Measurements from ENCODE around the gene TPST1. TPM values are rescaled to one million over a fixed set of nuclear protein-coding genes. Genes with fewer than 3 reads are reported as not detected.
A peak's percentile ranks its signal among the peaks of the same experiment; 100 is the strongest.
"Not testable (repeated sequence)": the region's sequence is repeated elsewhere in the genome, so short reads cannot be mapped to it uniquely, and the experiment has no call there.

Gene TPST1
- total RNA-seq = 31.7 and 56.7 TPM in 2 replicates

DNA sequence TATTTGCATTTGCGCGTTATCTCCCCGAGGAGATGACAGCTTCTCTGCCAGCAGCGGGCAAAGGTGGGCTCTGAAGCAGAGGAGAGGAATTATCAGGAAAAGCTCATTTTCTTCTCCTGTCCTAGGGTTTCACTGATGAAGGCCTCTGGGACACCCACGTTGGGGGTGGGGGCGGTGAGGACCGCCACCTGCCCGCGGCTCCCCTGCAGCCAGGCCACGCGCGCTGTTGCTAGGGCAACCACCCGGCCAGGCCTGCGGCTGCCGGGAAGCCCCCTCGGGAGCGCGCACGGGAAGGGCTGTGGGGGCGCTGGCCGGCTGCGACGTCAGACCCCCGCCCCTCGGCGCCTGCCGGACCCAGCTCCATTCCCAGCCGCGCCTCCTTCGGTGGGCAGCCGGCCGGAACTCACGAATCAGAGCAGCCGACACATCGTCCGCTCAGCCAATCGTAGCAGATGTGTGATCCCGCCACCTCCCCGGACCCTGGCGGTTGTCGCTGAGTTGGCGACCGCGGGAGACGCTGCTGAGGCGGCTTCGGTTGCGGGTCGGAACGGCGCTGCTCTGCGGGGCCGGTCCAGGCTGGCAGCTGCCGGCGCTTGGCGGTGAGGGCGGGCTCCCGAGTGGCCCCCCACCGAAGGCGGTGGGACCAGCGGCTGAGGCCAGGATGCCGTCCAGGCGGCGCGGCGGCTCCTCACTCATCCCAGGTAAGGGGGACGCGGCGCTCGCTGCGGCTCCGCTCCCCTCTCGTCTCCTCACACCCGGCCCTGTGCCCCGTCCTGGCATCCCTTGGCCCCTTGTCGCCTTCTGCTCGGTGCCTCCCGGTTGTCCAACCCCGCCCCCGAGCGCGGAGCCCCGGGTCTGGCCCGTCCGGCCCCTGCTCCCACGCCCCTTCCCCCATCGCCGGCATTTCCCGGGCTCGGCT is at the start of gene TPST1:
TPST1 (plus strand) TSS at position 513 of the 919 bp plus-strand sequence. CDS start 35,092 bp downstream, outside the sequence.
- DNase-seq (ENCODE audit: low read depth, low spot score) = peak; percentile 65

DNA sequence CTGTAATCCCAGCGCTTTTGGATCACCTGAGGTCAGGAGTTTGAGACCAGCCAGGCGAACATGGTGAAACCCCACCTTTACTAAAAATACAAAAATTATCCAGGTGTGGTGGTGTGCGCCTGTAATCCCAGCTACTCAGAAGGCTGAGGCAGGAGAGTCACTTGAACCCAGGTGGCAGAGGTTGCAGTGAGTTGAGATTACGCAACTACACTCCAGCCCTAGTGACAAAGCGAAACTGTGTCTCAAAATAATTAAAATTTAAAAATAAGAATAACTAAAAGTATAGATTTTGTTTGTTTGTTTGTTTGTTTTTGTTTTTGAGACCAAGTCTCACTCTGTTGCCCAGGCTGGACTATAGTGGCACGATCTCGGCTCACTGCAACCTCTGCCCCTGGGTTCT is 49.1 kb upstream of the TPST1 start:
- DNase-seq (ENCODE audit: low read depth, low spot score) = not testable (repeated sequence)

DNA sequence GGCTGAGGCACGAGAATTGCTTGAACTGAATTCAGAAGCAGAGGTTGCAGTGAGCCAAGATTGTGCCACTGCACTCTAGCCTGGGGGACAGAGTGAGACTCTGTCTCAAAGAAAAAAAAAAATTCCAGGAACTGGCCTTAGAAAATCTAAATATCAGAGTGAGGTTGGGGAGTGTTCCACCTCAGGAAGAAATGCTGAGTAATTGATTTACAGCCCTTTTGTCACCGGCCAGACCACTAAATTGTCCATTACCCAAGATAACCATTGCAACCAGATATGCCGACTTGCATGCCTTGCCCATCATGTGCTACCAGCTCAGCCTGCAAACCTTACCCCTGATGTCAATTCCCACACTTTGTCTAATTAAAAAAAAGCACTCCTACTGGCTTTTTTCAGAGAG is 48.1 kb upstream of the TPST1 start:
- DNase-seq (ENCODE audit: low read depth, low spot score) = no peak

DNA sequence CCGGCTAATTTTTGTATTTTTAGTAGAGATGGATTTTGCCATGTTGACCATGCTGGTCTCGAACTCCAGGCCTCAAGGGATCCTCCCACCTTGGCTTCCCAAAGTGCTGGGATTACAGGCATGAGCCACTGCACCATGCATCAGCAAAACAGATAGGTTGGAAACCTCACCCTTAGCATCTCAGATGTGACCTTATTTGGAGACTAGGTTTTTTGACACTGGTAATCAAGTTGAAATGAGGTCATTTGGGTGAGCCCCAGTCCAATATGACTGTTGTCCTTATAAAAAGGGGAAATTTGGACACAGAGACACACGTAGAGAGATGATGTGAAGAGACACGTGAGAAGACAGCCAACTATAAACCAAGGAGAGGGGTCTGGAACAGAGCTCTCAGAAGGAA is 42.5 kb upstream of the TPST1 start:
- no peak for DNase-seq (ENCODE audit: low read depth, low spot score)

GRCh38 chr7:66163186-66163610 is 41.9 kb upstream of the TPST1 start:
- no peak for DNase-seq (ENCODE audit: low read depth, low spot score)

DNA sequence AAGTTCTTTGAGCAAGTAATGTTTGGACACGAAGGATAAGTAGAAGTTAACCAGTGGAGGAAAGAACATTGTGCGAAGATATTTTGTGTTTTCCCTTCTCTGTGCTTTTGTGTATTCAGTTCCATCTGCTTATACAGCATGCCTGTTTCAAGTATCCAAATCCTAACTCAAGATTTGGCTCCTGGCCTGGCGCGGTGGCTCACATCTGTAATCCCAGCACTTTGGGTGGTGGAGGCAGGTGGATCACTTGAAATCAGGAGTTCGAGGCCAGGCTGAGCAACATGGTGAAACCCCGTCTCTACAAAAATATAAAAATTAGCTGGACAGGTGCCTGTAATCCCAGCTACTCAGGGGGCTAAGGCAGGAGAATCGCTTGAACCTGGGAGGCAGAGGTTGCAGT is 40.8 kb upstream of the TPST1 start:
- no peak for DNase-seq (ENCODE audit: low read depth, low spot score)

DNA sequence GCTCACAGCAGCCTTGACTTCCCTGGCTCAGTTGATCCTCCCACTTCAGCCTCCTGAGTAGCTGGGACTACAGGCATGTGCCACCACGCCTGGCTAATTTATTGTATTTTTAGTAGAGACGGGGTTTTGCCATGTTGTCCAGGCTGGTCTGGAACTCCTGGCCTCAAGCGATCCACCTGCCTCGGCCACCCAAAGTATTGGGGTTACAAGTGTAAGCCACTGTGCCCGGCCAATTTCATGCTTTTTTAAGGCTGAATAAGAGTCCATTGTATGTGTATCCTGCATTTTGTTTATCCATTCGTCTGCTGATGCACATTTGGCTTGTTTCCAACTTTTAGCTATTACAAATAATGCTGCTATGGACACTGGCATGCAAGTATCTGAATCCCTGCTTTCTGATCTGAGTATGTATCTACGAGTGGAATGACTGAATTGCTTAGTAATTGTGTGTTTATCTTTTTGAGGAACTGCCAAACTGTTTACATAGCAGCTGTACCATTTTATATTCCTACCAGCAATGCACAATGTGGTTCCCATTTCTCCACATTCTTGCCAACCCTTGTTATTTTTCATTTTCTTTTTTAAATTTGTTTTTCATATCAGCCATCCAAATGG is 37.3 kb upstream of the TPST1 start:
- peak; percentile 57 for DNase-seq (ENCODE audit: low read depth, low spot score)

GRCh38 chr7:66169616-66170015 is 35.5 kb upstream of the TPST1 start:
- DNase-seq (ENCODE audit: low read depth, low spot score) = no peak

DNA sequence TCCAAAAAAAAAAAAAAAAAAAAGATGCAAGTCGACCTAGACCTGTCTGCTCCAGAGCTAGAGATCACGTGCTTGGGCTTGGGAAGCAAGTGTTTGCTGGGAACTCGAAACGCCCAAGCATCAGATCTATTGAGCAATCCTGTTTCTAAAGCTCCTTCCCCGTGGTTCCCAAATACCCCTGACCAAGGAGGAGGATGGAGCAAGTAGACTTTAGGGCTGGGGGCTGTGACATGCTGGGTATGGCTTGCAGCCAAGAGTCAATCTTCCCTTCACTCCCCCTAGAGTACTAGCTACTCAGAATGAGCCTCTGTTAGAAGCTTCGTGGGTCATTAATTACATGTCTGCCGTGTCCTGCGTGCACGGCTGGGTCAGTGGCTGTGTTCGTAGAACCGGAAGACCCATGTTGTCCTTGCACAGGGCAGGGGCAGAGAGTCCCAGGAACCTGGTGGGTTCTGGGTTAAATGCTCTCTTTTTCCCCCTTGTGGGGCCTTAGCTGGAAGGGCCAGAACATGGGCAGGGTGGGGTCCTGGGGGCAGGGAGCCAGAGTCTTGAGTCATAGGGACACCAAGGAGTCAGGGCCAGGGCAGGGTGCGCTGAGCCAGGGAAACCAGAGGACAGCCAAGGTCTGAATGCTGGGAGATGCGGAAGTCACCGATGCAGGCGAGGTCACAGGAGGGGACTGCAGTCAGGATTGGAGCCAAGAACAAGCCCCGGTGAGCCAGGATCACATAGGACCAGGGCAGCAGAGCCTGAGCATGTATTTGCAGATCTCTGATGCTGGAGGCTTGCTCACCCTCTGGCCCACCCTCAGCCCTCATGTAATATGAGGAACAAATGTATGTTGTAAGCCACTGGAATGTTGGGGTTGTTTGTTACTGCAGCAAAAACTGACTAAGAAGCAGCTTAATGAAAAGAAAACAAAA is 34.6 kb upstream of the TPST1 start:
- no peak for DNase-seq (ENCODE audit: low read depth, low spot score)

GRCh38 chr7:66172536-66173401 is 32.4 kb upstream of the TPST1 start:
- DNase-seq (ENCODE audit: low read depth, low spot score) = not testable (repeated sequence)

DNA sequence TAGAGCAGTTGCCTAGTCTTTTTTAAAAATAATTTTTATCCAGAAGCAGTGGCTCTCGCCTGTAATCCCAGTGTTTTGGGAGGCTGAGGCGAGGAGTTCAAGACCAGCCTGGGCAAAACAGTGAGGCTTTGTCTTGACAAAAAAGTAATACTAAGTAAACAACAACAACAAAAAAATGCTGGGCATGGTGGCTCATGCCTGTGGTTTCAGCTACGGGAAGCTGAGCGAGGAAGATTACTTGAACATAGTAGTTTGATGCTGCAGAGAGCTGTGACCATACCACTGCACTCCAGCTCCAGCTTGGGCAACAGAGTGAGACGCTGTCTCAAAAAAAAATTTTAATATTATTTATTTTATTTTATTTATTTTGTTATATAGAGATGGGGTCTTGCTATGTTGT is 31.3 kb upstream of the TPST1 start:
- no peak for DNase-seq (ENCODE audit: low read depth, low spot score)

GRCh38 chr7:66175006-66175405 is 30.1 kb upstream of the TPST1 start:
- not testable (repeated sequence) for DNase-seq (ENCODE audit: low read depth, low spot score)

DNA sequence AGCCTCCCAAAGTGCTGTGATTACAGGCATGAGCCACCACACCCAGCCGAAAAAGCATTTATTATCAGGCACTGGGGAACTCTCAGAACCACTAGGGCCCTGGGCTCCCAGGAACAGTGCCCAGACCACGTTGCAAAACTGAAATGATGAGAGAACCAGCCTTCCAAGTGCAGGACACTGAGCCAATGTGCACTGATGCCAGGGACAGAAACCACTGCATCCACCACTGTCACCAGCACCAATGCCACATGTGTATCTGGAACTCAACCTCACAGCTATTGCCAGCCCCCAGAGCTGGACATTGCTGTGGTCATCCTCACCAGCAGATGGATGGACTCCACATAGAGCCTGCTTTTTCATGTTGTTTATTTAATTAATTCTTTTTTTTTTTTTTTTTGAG is 28.2 kb upstream of the TPST1 start:
- no peak for DNase-seq (ENCODE audit: low read depth, low spot score)

DNA sequence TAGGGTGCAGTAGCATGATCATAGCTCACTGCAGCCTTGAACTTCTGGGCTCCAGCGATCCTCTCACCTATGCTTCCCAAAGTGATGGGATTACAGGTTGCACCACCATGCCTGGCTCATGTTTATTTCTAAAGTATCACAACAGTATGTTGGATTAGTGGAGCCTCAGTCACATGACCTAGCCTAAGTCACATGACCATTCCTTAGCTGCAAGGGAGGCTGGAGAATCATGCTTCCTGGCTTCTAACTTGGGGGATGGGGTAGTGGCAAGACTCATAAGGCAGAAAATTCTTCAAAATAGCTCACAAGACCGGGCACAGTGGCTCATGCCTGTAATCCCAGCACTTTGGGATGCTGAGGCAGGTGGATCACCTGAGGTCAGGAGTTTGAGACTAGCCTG is 26.9 kb upstream of the TPST1 start:
- DNase-seq (ENCODE audit: low read depth, low spot score) = no peak

- no peak for DNase-seq (ENCODE audit: low read depth, low spot score)
These were observed 23.8 kb upstream of the TPST1 start for GRCh38 chr7:66181329-66181728.

- no peak for DNase-seq (ENCODE audit: low read depth, low spot score)
These were observed 23.3 kb upstream of the TPST1 start for GRCh38 chr7:66181845-66182244.

DNA sequence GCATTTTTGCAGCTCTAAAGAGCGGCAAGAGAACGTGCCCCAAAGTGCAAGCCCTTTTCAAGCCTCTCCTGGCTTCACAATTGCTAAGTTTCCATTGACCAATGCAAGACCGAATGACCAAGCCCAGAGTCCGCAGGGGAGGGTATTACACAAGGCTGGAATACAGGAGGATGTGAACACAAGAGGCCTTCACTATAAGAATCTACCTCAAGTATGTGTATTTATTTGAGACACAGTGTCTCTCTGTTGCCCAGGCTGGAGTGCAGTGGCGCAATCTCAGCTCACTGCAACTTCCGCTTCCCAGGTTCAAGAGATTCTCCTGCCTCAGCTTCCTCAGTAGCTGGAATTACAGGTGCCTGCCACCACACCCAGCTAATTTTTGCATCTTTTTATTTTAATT is 22.2 kb upstream of the TPST1 start:
- DNase-seq (ENCODE audit: low read depth, low spot score) = no peak

DNA sequence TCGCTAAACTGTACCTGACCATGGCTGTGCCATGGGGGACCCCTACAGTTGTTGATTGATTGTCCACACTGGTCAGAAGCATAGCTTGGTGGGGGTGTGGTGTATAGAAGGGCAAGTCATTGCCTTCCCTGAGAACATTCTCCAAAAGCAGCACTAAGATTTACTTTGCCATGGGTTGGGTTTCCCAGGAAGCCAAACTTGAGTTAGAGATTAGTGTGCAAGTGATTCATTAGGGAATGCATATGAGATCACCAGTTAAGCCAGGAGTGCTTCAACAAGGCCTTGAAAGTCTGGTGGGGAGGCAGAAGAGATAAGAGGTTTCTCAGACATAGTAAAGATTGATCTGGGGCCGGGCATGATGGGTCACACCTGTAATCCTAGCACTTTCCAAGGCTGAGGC is 21.4 kb upstream of the TPST1 start:
- no peak for DNase-seq (ENCODE audit: low read depth, low spot score)

GRCh38 chr7:66185680-66186187 is 19.4 kb upstream of the TPST1 start:
- DNase-seq (ENCODE audit: low read depth, low spot score) = no peak

- no peak for DNase-seq (ENCODE audit: low read depth, low spot score)
These were observed 18.1 kb upstream of the TPST1 start for GRCh38 chr7:66186991-66187390.

GRCh38 chr7:66187905-66188304 is 17.2 kb upstream of the TPST1 start:
- DNase-seq (ENCODE audit: low read depth, low spot score) = no peak
